GM23248 (cell line): Measurements from ENCODE around the gene LRRC75A. TPM values are rescaled to one million over a fixed set of nuclear protein-coding genes. Genes with fewer than 3 reads are reported as not detected.
"Not testable (repeated sequence)": the region's sequence is repeated elsewhere in the genome, so short reads cannot be mapped to it uniquely, and the experiment has no call there.

ENCODE experiments used
- DNase-seq: peaks from one replicate; pipeline ENCODE4 v3.0.0-alpha.2; 2015
- H2AFZ ChIP-seq: fragments of 200-600 bp; sonication (generic); 2 replicates; pipeline ENCODE4 v1.6.1; 2016; ENCODE audit warnings: antibody characterized with exemption
- H3F3A ChIP-seq: fragments of 200-600 bp; sonication (generic); 2 replicates; pipeline ENCODE4 v1.6.1; 2016; ENCODE audit warnings: mild to moderate bottlenecking, antibody characterized with exemption, mixed run types; ENCODE audit not compliant: insufficient read depth
- H3K27ac ChIP-seq: fragments of 200-600 bp; sonication (generic); 2 replicates; pipeline ENCODE4 v1.5.1; 2016; ENCODE audit warnings: mild to moderate bottlenecking
- H3K27me3 ChIP-seq: fragments of 200-600 bp; sonication (generic); replicated peaks from 2 replicates; pipeline ENCODE4 v1.6.1; 2016; ENCODE audit warnings: mild to moderate bottlenecking; ENCODE audit not compliant: insufficient read depth
- H3K36me3 ChIP-seq: fragments of 200-600 bp; sonication (generic); 2 replicates; pipeline ENCODE4 v1.6.1; 2016; ENCODE audit warnings: low read depth, mild to moderate bottlenecking
- H3K4me1 ChIP-seq: fragments of 200-600 bp; sonication (generic); 2 replicates; pipeline ENCODE4 v1.6.1; 2016; ENCODE audit warnings: mild to moderate bottlenecking; ENCODE audit not compliant: insufficient read depth
- H3K4me2 ChIP-seq: fragments of 200-600 bp; sonication (generic); one replicate; pipeline ENCODE4 v1.6.1; 2016; ENCODE audit warnings: mild to moderate bottlenecking; ENCODE audit not compliant: unreplicated experiment
- H3K4me3 ChIP-seq: fragments of 200-600 bp; sonication (generic); 2 replicates; pipeline ENCODE4 v1.5.1; 2016; ENCODE audit warnings: mild to moderate bottlenecking
- H3K79me2 ChIP-seq: fragments of 200-600 bp; sonication (generic); 2 replicates; pipeline ENCODE4 v1.6.1; 2016; ENCODE audit warnings: mild to moderate bottlenecking; ENCODE audit not compliant: insufficient read depth
- H3K9ac ChIP-seq: fragments of 200-600 bp; sonication (generic); 2 replicates; pipeline ENCODE4 v1.6.1; 2016; ENCODE audit warnings: mild to moderate bottlenecking
- H3K9me2 ChIP-seq: fragments of 200-600 bp; sonication (generic); 2 replicates; pipeline ENCODE4 v1.6.1; 2016; ENCODE audit warnings: mixed run types, mild to moderate bottlenecking, moderate library complexity; ENCODE audit not compliant: insufficient read depth
- H3K9me3 ChIP-seq: fragments of 200-600 bp; sonication (generic); one replicate; pipeline ENCODE4 v1.6.1; 2017; ENCODE audit warnings: low read depth
- H4K20me1 ChIP-seq: fragments of 200-600 bp; sonication (generic); 2 replicates; pipeline ENCODE4 v1.6.0; 2016; ENCODE audit not compliant: insufficient read depth
- EZH2 ChIP-seq: fragments of 200-600 bp; sonication (generic); IDR thresholded peaks from 2 replicates; pipeline ENCODE4 v1.6.1; 2018; ENCODE audit warnings: antibody characterized with exemption, mild to moderate bottlenecking; ENCODE audit not compliant: insufficient read depth, poor library complexity, severe bottlenecking
- EZH2phosphoT487 ChIP-seq: fragments of 200-600 bp; sonication (generic); IDR thresholded peaks from 2 replicates; pipeline ENCODE4 v1.6.1; 2018; ENCODE audit warnings: antibody characterized with exemption, moderate library complexity, mild to moderate bottlenecking, low read depth; ENCODE audit not compliant: insufficient read depth
- WGBS, 2 experiments: methylation state at CpG; one replicate each; pipeline ENCODE4 v1.1.6; 2015 to 2017; ENCODE audit warnings: low lambda C conversion rate in 2 of 2, low coverage in 1 of 2; ENCODE audit errors: missing lambda C conversion rate in 2 of 2; 5-methylcytosine and 5-hydroxymethylcytosine counted together
- in situ Hi-C: fragments of 300-500 bp; cut with MboI; formaldehyde crosslinking; loops from 2 replicates; pipeline ENCODE4 v1.15.0; 2020
- polyA plus RNA-seq: library from polyadenylated mRNA; unstranded; fragments of >200 nt; fragmentation: Nextera tagmentation; extraction: Ambion mirVana; gene quantifications from 2 replicates; pipeline ENCODE4 v1.2.1, GENCODE V29; 2016
- total RNA-seq: library from RNA; depleted of rRNA; stranded (reverse); fragments of >200 nt; shearing (Covaris generic); gene quantifications from 2 replicates; pipeline ENCODE4 v1.2.3, GENCODE V29; 2014

The LRRC75A gene
- total and polyA plus RNA-seq, 2 experiments from 2014 or later = 0.22 to 0.54 TPM

- no peaks in the 10 kb centered on the region for H3F3A ChIP-seq
- H3K27ac ChIP-seq = no peak overlapping the region
- no peaks in the 10 kb centered on the region for H4K20me1 ChIP-seq
- in situ Hi-C loops = loop anchor here (5.0 kb wide), 1 partner anchor 58 kb away; no protein-coding TSS in a partner anchor
- H3K4me1 ChIP-seq = peaks cover 6% of the 10 kb centered on the region; the same call in 1 of the 2 replicates
- H3K4me2 ChIP-seq = no peak overlapping the region
- no peak overlapping the region for H2AFZ ChIP-seq
- no peaks in the 10 kb centered on the region for H3K27me3 ChIP-seq
- H3K36me3 ChIP-seq = no peaks in the 10 kb centered on the region
- no peaks in the 10 kb centered on the region for H3K9me2 ChIP-seq
- no peak overlapping the region for H3K4me3 ChIP-seq
- H3K9ac ChIP-seq = no peak overlapping the region
- H3K79me2 ChIP-seq = no peaks in the 10 kb centered on the region
- DNase-seq = no peak
- TF ChIP-seq EZH2phosphoT487 = no peak
- TF ChIP-seq EZH2 = no peak
- 82 to 84% methylated on average over 11 of the region's 11 CpGs for WGBS, 2 experiments
- H3K9me3 ChIP-seq = no peaks in the 10 kb centered on the region
Measured at GRCh38 chr17:16459271-16459670, 32.7 kb downstream of the LRRC75A start.

DNA sequence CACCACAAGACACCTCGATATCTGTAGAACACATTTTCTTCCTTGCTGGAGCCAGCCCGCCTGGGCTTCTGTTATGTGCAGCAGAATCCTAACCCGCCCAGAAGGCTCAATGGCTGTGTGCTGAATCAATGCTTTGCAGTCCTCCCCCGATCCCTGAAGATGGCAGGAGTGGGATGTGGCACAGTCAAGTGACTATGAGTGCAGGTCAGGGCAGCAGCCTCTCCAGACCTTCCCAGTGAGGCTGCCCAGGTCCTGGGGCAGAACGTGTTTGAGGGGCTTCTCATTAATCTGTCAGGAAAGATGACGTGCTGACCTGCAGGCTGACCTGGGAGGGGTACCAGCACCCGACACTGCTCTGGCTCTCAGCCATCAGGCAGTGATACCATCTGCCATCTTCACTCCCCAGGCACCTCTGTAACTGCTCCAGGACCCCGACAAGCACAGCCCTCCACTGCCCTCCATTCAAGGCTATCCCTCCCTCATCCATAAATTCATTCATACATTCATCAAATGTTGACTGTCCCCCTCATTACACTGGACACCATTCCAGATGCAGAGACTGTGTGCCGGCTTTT is 35.2 kb downstream of the LRRC75A start:
- in situ Hi-C loops = loop anchor here (5.0 kb wide), 1 partner anchor 60 kb away; no protein-coding TSS in a partner anchor
- H3K9ac ChIP-seq = no peak overlapping the region
- TF ChIP-seq EZH2phosphoT487 (no peak), EZH2 (no peak)
- no peaks in the 10 kb centered on the region for H3K36me3 ChIP-seq
- DNase-seq = no peak
- WGBS, 2 experiments = 75 to 81% methylated on average over 9 of the region's 9 CpGs
- no peak overlapping the region for H3K4me3 ChIP-seq
- no peaks in the 10 kb centered on the region for H3K27me3 ChIP-seq
- H3F3A ChIP-seq = no peaks in the 10 kb centered on the region
- no peaks in the 10 kb centered on the region for H3K4me1 ChIP-seq
- no peaks in the 10 kb centered on the region for H3K79me2 ChIP-seq
- H3K4me2 ChIP-seq = no peak overlapping the region
- H3K9me2 ChIP-seq = no peaks in the 10 kb centered on the region
- no peak overlapping the region for H3K27ac ChIP-seq
- no peaks in the 10 kb centered on the region for H3K9me3 ChIP-seq
- no peak overlapping the region for H2AFZ ChIP-seq
- H4K20me1 ChIP-seq = no peaks in the 10 kb centered on the region

GRCh38 chr17:16455997-16456741 is 35.8 kb downstream of the LRRC75A start:
- 76 to 78% methylated on average over 5 of the region's 5 CpGs for WGBS, 2 experiments
- Histone ChIP-seq H3K79me2 (no peaks in the 10 kb centered on the region), H2AFZ (no peak overlapping the region), H3K27ac (no peak overlapping the region), H3K9me3 (no peaks in the 10 kb centered on the region), H3F3A (no peaks in the 10 kb centered on the region), H4K20me1 (no peaks in the 10 kb centered on the region), H3K9me2 (no peaks in the 10 kb centered on the region), H3K36me3 (no peaks in the 10 kb centered on the region), H3K9ac (no peak overlapping the region), H3K4me3 (no peak overlapping the region), H3K4me2 (no peak overlapping the region), H3K4me1 (no peaks in the 10 kb centered on the region), H3K27me3 (no peaks in the 10 kb centered on the region)
- in situ Hi-C loops = loop anchor here (5.0 kb wide), 1 partner anchor 61 kb away; no protein-coding TSS in a partner anchor
- TF ChIP-seq EZH2 (no peak), EZH2phosphoT487 (no peak)
- DNase-seq = no peak

- Histone ChIP-seq H3K4me2 (no peak overlapping the region), H2AFZ (no peak overlapping the region), H3K4me1 (no peaks in the 10 kb centered on the region), H3K36me3 (no peaks in the 10 kb centered on the region; the same call in 1 of the 2 replicates), H3K9me2 (no peaks in the 10 kb centered on the region), H3K27me3 (no peaks in the 10 kb centered on the region), H4K20me1 (no peaks in the 10 kb centered on the region; the same call in 1 of the 2 replicates), H3K27ac (no peak overlapping the region), H3K9me3 (no peaks in the 10 kb centered on the region), H3K9ac (no peak overlapping the region), H3K79me2 (no peaks in the 10 kb centered on the region), H3F3A (peaks cover 9% of the 10 kb centered on the region; the same call in 1 of the 2 replicates), H3K4me3 (no peak overlapping the region)
- 75 to 80% methylated on average over 4 of the region's 4 CpGs for WGBS, 2 experiments
- in situ Hi-C loops = no loop called here
- DNase-seq = no peak
- TF ChIP-seq EZH2phosphoT487 (no peak), EZH2 (no peak)
Measured at GRCh38 chr17:16453493-16453851, 38.5 kb downstream of the LRRC75A start.

DNA sequence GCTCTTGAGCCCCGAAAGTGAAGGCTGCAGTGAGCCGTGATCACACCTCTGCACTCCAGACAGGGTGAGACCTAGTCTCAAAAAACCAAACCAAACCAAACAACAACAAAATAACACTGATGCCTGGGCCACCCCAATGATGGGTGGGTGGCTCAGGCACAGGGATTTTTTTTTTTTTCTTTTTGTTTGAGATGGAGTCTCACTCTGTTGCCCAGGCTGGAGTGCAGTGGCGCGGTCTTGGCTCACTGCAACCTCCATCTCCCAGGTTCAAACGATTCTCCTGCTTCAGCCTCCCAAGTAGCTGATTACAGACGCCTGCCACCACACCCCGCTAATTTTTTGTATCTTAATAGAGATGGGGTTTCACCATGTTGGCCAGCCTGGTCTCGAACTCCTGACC is 39.7 kb downstream of the LRRC75A start:
- H3K9me2 ChIP-seq, H3K79me2 ChIP-seq, H3K4me2 ChIP-seq, H3K27ac ChIP-seq, H4K20me1 ChIP-seq, H3K4me1 ChIP-seq, H3K4me3 ChIP-seq, H3K36me3 ChIP-seq, H2AFZ ChIP-seq, DNase-seq, in situ Hi-C loops, H3K9ac ChIP-seq, H3K9me3 ChIP-seq, H3K27me3 ChIP-seq: not testable (repeated sequence)
- peaks cover 21% of the 10 kb centered on the region for H3F3A ChIP-seq
- WGBS, 2 experiments = 83 to 84% methylated on average over 8 of the region's 8 CpGs
